GM23338 (cell line): Measurements from ENCODE around the gene CDH23. TPM values are rescaled to one million over a fixed set of nuclear protein-coding genes. Genes with fewer than 3 reads are reported as not detected.

Source experiments
- ATAC-seq: fragments of 200-7000 bp; cut with Tn5 transposase; 3 replicates; pipeline ENCODE4 v1.9.1; 2020
- DNase-seq: peaks from one replicate; pipeline ENCODE4 v3.0.0-alpha.2; 2015; ENCODE audit warnings: low spot score
- H2AFZ ChIP-seq: fragments of 200-600 bp; sonication (generic); 2 replicates; pipeline ENCODE4 v1.8.0; 2016; ENCODE audit warnings: antibody characterized with exemption, mild to moderate bottlenecking, moderate library complexity
- H3F3A ChIP-seq: fragments of 200-600 bp; sonication (generic); replicated peaks from 2 replicates; pipeline ENCODE4 v1.8.0; 2017; ENCODE audit warnings: antibody characterized with exemption, mixed run types, low read depth
- H3K27ac ChIP-seq: fragments of 200-600 bp; sonication (generic); 2 replicates; pipeline ENCODE4 v1.6.1; 2016; ENCODE audit warnings: low read depth
- H3K27me3 ChIP-seq: fragments of 200-600 bp; sonication (generic); 2 replicates; pipeline ENCODE4 v1.8.0; 2016; ENCODE audit warnings: mild to moderate bottlenecking, mixed run types, moderate library complexity; ENCODE audit not compliant: insufficient read depth
- H3K36me3 ChIP-seq: fragments of 200-600 bp; sonication (generic); 2 replicates; pipeline ENCODE4 v1.8.0; 2016; ENCODE audit warnings: mild to moderate bottlenecking; ENCODE audit not compliant: insufficient read depth
- H3K4me1 ChIP-seq: fragments of 200-600 bp; sonication (generic); 2 replicates; pipeline ENCODE4 v1.8.0; 2016; ENCODE audit warnings: mild to moderate bottlenecking, moderate library complexity; ENCODE audit not compliant: insufficient read depth
- H3K4me2 ChIP-seq: fragments of 200-600 bp; sonication (generic); 2 replicates; pipeline ENCODE4 v1.7.1; 2017; ENCODE audit warnings: mixed run types
- H3K4me3 ChIP-seq: fragments of 200-600 bp; sonication (generic); 2 replicates; pipeline ENCODE4 v1.6.1; 2016; ENCODE audit warnings: mixed run types
- H3K79me2 ChIP-seq: fragments of 200-600 bp; sonication (generic); replicated peaks from 2 replicates; pipeline ENCODE4 v1.8.0; 2017; ENCODE audit warnings: mild to moderate bottlenecking; ENCODE audit not compliant: insufficient read depth
- H3K9me2 ChIP-seq: fragments of 200-600 bp; sonication (generic); 2 replicates; pipeline ENCODE4 v1.8.0; 2017; ENCODE audit not compliant: insufficient read depth
- H4K20me1 ChIP-seq: fragments of 200-600 bp; sonication (generic); replicated peaks from 2 replicates; pipeline ENCODE4 v1.8.0; 2017; ENCODE audit warnings: mild to moderate bottlenecking; ENCODE audit not compliant: insufficient read depth
- H3K27ac Mint-ChIP-seq: 2 replicates; pipeline ENCODE4 v1.8.0; 2020; ENCODE audit warnings: inconsistent platforms, mild to moderate bottlenecking, moderate library complexity, mixed read lengths
- H3K27me3 Mint-ChIP-seq: 3 replicates; pipeline ENCODE4 v1.8.0; 2022; ENCODE audit warnings: low read depth, mild to moderate bottlenecking, moderate library complexity, mixed read lengths, inconsistent platforms; ENCODE audit not compliant: insufficient read depth, poor library complexity
- H3K36me3 Mint-ChIP-seq: 3 replicates; pipeline ENCODE4 v1.8.0; 2021; ENCODE audit warnings: low read depth, mild to moderate bottlenecking, inconsistent platforms, moderate library complexity, mixed read lengths
- H3K4me1 Mint-ChIP-seq: 3 replicates; pipeline ENCODE4 v1.8.0; 2020; ENCODE audit warnings: mild to moderate bottlenecking, inconsistent platforms, mixed read lengths
- H3K4me3 Mint-ChIP-seq: 3 replicates; pipeline ENCODE4 v1.8.0; 2021; ENCODE audit warnings: moderate library complexity, mild to moderate bottlenecking, inconsistent platforms, mixed read lengths
- H3K9me3 Mint-ChIP-seq: 3 replicates; pipeline ENCODE4 v1.8.0; 2020; ENCODE audit warnings: moderate library complexity, mild to moderate bottlenecking, inconsistent platforms, mixed read lengths
- CREB1 ChIP-seq: fragments of 250-450 bp; sonication (Bioruptor Pico); IDR thresholded peaks from 2 replicates; pipeline ENCODE4 v1.5.0; 2020; ENCODE audit warnings: low read depth, mild to moderate bottlenecking, moderate library complexity
- EZH2 ChIP-seq: fragments of 200-600 bp; sonication (generic); IDR thresholded peaks from one replicate; pipeline ENCODE4 v1.8.0; 2017; ENCODE audit warnings: antibody characterized with exemption, mild to moderate bottlenecking, low read depth; ENCODE audit not compliant: unreplicated experiment
- EZH2phosphoT487 ChIP-seq: fragments of 200-600 bp; sonication (generic); IDR thresholded peaks from one replicate; pipeline ENCODE4 v1.8.1; 2018; ENCODE audit warnings: antibody characterized with exemption; ENCODE audit not compliant: unreplicated experiment
- JUNB ChIP-seq: IDR thresholded peaks from one replicate; pipeline ENCODE4 v1.6.1; 2016; ENCODE audit warnings: antibody characterized with exemption; ENCODE audit not compliant: unreplicated experiment
- POLR2AphosphoS5 ChIP-seq: IDR thresholded peaks from 2 replicates; pipeline ENCODE4 v1.6.1; 2016; ENCODE audit warnings: antibody characterized with exemption, low read depth
- STAT1 ChIP-seq: IDR thresholded peaks from one replicate; pipeline ENCODE4 v1.6.1; 2016; ENCODE audit warnings: antibody characterized with exemption; ENCODE audit not compliant: unreplicated experiment
- ZNF114 ChIP-seq: fragments of 250-450 bp; sonication (Bioruptor Pico); IDR thresholded peaks from 2 replicates; pipeline ENCODE4 v1.5.0; 2020; ENCODE audit warnings: mild to moderate bottlenecking, moderate library complexity
- ZNF331 ChIP-seq: fragments of 250-450 bp; sonication (Bioruptor Pico); IDR thresholded peaks from 2 replicates; pipeline ENCODE4 v1.5.0; 2020; ENCODE audit warnings: low read depth, mild to moderate bottlenecking, moderate library complexity
- polyA plus RNA-seq: library from polyadenylated mRNA; unstranded; fragments of >200 nt; fragmentation: Nextera tagmentation; extraction: Ambion mirVana; gene quantifications from 2 replicates; pipeline ENCODE4 v1.2.1, GENCODE V29; 2016
- total RNA-seq: library from RNA; depleted of rRNA; stranded (reverse); fragments of >200 nt; shearing (Covaris generic); gene quantifications from 2 replicates; pipeline ENCODE4 v1.2.3, GENCODE V29; 2014
- TF ChIP-seq, protein P1 (sequence below), 2 experiments: fragments of 200-600 bp in 1 of 2; sonication (generic) in 1 of 2; conservative IDR thresholded peaks; 2 replicates each; pipeline versions ENCODE4 v1.5.1 to v1.6.1; 2016 to 2017; ENCODE audit warnings: antibody characterized with exemption in 2 of 2, low read depth in 2 of 2, mild to moderate bottlenecking in 2 of 2, moderate library complexity in 1 of 2
- TF ChIP-seq, protein P2 (sequence below): IDR thresholded peaks from one replicate; pipeline ENCODE4 v1.6.1; 2018; ENCODE audit warnings: antibody characterized with exemption; ENCODE audit not compliant: unreplicated experiment
- TF ChIP-seq, protein P3 (sequence below): IDR thresholded peaks from 2 replicates; pipeline ENCODE4 v1.6.1; 2016; ENCODE audit warnings: antibody characterized with exemption

Gene CDH23
- total and polyA plus RNA-seq, 2 experiments from 2014 or later: 0.95 to 4.3 TPM

DNA sequence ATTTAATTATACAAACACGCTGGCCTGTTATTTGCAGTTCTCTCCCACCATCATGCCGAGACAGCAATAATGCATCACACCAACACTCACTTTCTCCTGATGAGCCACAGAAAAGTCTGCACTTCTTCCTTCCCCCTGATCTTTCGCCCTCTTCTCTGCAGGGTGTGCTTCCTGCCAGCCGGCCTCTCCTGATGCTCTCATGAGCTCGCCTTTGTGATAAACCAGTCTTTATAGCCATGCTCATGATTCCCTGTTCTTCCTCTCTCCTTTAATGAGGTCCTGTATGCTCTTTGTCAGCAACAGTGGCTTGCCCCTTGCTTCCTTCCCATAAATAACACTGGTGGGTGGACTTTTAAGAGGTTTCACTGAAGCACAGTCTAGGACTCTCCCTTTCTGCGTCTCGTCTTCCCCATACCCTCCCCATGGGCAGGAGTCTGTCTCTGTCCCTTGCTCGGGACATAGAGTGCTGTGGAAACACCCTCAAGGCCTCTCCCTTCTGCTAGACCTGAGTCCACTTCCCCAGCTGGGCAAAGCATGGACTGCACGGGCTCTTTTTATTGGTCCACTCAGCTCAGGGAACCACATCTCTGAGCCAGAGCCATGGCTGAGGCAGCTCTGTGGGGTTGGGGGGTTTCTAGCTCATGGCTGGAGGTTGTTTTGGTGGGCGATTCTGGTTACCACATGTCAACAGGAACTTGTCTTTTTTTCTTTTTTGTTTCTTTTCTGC, 189.0 kb downstream of the CDH23 start:
- Histone ChIP-seq H3K27me3 (no peaks in the 10 kb centered on the region), H3F3A (no peaks in the 10 kb centered on the region), H3K27ac (no peak overlapping the region), H3K4me3 (no peak overlapping the region), H3K4me2 (no peak overlapping the region), H3K79me2 (no peaks in the 10 kb centered on the region), H4K20me1 (no peaks in the 10 kb centered on the region), H3K4me1 (no peaks in the 10 kb centered on the region), H3K9me2 (no peaks in the 10 kb centered on the region), H2AFZ (no peak overlapping the region), H3K36me3 (no peaks in the 10 kb centered on the region)
- no peak for DNase-seq
- Mint-ChIP-seq H3K36me3 (no peaks in the 10 kb centered on the region), H3K27ac (no peak overlapping the region), H3K4me1 (peaks cover 6% of the 10 kb centered on the region; the same call in 2 of the 3 replicates), H3K9me3 (no peaks in the 10 kb centered on the region), H3K27me3 (no peaks in the 10 kb centered on the region), H3K4me3 (no peak overlapping the region)
- ATAC-seq: no peak
- TF ChIP-seq JUNB: no peak
- no peak for TF ChIP-seq POLR2AphosphoS5

DNA sequence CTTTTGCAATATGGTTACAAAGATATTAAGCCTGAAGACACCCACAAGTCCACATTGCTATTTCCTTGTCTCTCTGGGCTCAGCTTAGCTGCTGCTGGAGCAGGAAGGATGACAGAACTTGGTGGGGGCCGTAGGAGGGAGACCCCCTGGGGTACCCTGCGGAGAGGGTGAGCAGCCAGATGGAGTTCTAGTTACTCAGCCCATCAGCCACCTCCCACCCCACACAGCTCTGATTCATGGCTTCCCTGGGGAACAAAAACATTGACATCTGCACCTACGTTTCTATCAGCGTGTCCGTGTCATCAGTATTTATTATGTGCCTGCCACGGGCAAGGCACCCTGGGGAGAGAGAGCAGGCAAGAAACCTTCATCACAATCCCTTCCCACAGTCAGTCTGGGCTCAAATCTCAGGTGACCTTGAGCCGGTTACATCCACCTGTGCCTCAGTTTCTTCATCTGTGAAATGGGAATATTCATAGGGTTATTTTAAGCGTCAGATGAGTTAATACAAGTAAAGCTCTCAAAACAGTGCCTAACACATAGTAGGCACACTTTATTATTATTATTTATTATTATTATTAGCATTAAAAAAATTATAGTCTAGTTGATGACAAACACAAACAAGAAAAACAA, 191.3 kb downstream of the CDH23 start:
- Histone ChIP-seq H3K4me3 (no peak overlapping the region), H3K79me2 (no peaks in the 10 kb centered on the region), H3F3A (no peaks in the 10 kb centered on the region), H3K9me2 (no peaks in the 10 kb centered on the region), H3K27me3 (no peaks in the 10 kb centered on the region), H2AFZ (no peak overlapping the region), H3K4me1 (no peaks in the 10 kb centered on the region), H4K20me1 (no peaks in the 10 kb centered on the region), H3K4me2 (no peak overlapping the region), H3K27ac (no peak overlapping the region), H3K36me3 (no peaks in the 10 kb centered on the region)
- Mint-ChIP-seq H3K36me3 (no peaks in the 10 kb centered on the region), H3K4me3 (no peak overlapping the region), H3K9me3 (no peaks in the 10 kb centered on the region), H3K27me3 (no peaks in the 10 kb centered on the region), H3K27ac (no peak overlapping the region), H3K4me1 (peaks cover 11% of the 10 kb centered on the region)
- DNase-seq (no peak), ATAC-seq (no peak)
- TF ChIP-seq EZH2phosphoT487 (no peak), POLR2AphosphoS5 (no peak), CREB1 (CRISPR knock-in tag) (no peak), STAT1 (no peak), ZNF331 (CRISPR knock-in tag) (no peak), ZNF114 (no peak), EZH2 (no peak)
- TF ChIP-seq, protein P1, sequence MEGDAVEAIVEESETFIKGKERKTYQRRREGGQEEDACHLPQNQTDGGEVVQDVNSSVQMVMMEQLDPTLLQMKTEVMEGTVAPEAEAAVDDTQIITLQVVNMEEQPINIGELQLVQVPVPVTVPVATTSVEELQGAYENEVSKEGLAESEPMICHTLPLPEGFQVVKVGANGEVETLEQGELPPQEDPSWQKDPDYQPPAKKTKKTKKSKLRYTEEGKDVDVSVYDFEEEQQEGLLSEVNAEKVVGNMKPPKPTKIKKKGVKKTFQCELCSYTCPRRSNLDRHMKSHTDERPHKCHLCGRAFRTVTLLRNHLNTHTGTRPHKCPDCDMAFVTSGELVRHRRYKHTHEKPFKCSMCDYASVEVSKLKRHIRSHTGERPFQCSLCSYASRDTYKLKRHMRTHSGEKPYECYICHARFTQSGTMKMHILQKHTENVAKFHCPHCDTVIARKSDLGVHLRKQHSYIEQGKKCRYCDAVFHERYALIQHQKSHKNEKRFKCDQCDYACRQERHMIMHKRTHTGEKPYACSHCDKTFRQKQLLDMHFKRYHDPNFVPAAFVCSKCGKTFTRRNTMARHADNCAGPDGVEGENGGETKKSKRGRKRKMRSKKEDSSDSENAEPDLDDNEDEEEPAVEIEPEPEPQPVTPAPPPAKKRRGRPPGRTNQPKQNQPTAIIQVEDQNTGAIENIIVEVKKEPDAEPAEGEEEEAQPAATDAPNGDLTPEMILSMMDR (conservative IDR thresholded peaks at IDR 0.05; ENCODE audit: low read depth in 2 of 2): no peak
- TF ChIP-seq, protein P2, sequence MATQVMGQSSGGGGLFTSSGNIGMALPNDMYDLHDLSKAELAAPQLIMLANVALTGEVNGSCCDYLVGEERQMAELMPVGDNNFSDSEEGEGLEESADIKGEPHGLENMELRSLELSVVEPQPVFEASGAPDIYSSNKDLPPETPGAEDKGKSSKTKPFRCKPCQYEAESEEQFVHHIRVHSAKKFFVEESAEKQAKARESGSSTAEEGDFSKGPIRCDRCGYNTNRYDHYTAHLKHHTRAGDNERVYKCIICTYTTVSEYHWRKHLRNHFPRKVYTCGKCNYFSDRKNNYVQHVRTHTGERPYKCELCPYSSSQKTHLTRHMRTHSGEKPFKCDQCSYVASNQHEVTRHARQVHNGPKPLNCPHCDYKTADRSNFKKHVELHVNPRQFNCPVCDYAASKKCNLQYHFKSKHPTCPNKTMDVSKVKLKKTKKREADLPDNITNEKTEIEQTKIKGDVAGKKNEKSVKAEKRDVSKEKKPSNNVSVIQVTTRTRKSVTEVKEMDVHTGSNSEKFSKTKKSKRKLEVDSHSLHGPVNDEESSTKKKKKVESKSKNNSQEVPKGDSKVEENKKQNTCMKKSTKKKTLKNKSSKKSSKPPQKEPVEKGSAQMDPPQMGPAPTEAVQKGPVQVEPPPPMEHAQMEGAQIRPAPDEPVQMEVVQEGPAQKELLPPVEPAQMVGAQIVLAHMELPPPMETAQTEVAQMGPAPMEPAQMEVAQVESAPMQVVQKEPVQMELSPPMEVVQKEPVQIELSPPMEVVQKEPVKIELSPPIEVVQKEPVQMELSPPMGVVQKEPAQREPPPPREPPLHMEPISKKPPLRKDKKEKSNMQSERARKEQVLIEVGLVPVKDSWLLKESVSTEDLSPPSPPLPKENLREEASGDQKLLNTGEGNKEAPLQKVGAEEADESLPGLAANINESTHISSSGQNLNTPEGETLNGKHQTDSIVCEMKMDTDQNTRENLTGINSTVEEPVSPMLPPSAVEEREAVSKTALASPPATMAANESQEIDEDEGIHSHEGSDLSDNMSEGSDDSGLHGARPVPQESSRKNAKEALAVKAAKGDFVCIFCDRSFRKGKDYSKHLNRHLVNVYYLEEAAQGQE: no peak
- TF ChIP-seq, protein P3, sequence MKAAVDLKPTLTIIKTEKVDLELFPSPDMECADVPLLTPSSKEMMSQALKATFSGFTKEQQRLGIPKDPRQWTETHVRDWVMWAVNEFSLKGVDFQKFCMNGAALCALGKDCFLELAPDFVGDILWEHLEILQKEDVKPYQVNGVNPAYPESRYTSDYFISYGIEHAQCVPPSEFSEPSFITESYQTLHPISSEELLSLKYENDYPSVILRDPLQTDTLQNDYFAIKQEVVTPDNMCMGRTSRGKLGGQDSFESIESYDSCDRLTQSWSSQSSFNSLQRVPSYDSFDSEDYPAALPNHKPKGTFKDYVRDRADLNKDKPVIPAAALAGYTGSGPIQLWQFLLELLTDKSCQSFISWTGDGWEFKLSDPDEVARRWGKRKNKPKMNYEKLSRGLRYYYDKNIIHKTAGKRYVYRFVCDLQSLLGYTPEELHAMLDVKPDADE: no peak
